OCI-LY1 (cell line): ENCODE data around the gene PER2.

Experiments
- CTCF ChIP-seq: fragments of 200-600 bp; sonication (generic), shearing (Covaris generic); IDR thresholded peaks from 2 replicates; pipeline ENCODE4 v1.5.1; 2017; ENCODE audit warnings: mild to moderate bottlenecking, antibody characterized with exemption, low read length, moderate library complexity, mixed read lengths
- EZH2 ChIP-seq: fragments of 200-600 bp; sonication (generic), shearing (Covaris generic); IDR thresholded peaks from 2 replicates; pipeline ENCODE4 v1.8.0; 2017; ENCODE audit warnings: borderline replicate concordance, mixed run types, mild to moderate bottlenecking, antibody characterized with exemption, low read length, moderate library complexity, mixed read lengths

DNA sequence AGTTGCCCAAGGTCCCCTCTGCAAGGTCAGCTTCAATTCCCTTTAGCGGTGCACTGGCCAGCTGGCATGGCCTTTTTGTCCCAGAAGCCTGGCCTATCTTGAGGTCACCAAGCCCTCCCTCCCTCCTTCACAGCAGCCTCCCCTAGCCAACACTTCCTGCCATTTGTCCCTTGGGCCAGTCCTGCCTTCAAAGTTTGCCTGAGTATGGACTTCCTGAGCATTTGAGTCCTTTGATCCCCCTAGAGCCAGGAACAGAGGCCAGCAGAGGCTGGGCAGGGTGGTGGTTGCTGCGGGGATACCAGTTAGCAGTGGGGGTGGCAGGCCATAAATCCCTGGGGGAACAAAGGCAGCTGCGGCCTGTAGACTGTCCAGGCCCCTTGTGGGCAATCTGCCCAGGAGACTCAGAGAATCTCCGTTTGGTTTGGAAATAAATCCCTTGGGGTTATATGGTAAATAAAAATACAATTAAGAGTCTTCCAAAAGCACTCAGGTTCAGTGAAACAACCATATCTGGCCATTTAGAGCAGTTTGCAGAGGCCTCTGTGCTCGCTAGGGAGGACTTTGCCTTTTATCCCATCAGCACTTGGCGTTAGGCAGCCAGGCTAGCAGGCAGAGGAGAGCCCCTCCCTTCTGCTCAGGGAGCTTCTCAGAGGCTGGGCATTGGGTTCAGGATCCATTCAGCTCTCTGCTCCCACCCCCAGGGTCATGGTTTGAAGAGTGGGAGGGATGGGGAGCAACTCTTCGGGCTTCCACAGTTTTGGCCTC is 45.5 kb downstream of the PER2 start:
- TF ChIP-seq CTCF (no peak), EZH2 (no peak)
